H9 (cell line): Measurements from ENCODE around the gene LAIR2. TPM values are rescaled to one million over a fixed set of nuclear protein-coding genes. Genes with fewer than 3 reads are reported as not detected.

Experiments
- DNase-seq: peaks from one replicate; pipeline ENCODE4 v3.0.0-alpha.2; 2017
- H2AFZ ChIP-seq: one replicate; pipeline ENCODE4 v1.6.1; 2013; ENCODE audit warnings: mild to moderate bottlenecking, low read length, control low read depth, moderate library complexity
- H2AK5ac ChIP-seq: 2 replicates; pipeline ENCODE4 v1.6.1; 2013; ENCODE audit warnings: low read length, control low read depth, mixed read lengths; ENCODE audit not compliant: insufficient read length
- H2BK120ac ChIP-seq: one replicate; pipeline ENCODE4 v1.6.1; 2013; ENCODE audit warnings: low read depth, mild to moderate bottlenecking, low read length, control low read depth, inconsistent platforms; ENCODE audit not compliant: poor library complexity, severe bottlenecking
- H2BK12ac ChIP-seq: 2 replicates; pipeline ENCODE4 v1.6.1; 2013; ENCODE audit warnings: low read length, control low read depth, mixed read lengths, low read depth; ENCODE audit not compliant: insufficient read length
- H2BK15ac ChIP-seq: 2 replicates; pipeline ENCODE4 v1.6.1; 2013; ENCODE audit warnings: low read depth, low read length, control low read depth
- H2BK20ac ChIP-seq: one replicate; pipeline ENCODE4 v1.6.1; 2013; ENCODE audit warnings: low read depth, mild to moderate bottlenecking, low read length, control low read depth, inconsistent platforms; ENCODE audit not compliant: poor library complexity, severe bottlenecking
- H2BK5ac ChIP-seq: 2 replicates; pipeline ENCODE4 v1.6.1; 2013; ENCODE audit warnings: low read length, control low read depth, mixed read lengths; ENCODE audit not compliant: insufficient read length
- H3K14ac ChIP-seq: 2 replicates; pipeline ENCODE4 v1.6.1; 2013; ENCODE audit warnings: low read length, control low read depth; ENCODE audit not compliant: insufficient read depth
- H3K18ac ChIP-seq: 2 replicates; pipeline ENCODE4 v1.6.1; 2013; ENCODE audit warnings: low read depth, mild to moderate bottlenecking, mixed read lengths, low read length, control low read depth; ENCODE audit not compliant: insufficient read length
- H3K23ac ChIP-seq: 2 replicates; pipeline ENCODE4 v1.6.1; 2013; ENCODE audit warnings: low read length, control low read depth, mixed read lengths, low read depth; ENCODE audit not compliant: insufficient read length
- H3K23me2 ChIP-seq: 2 replicates; pipeline ENCODE4 v1.6.1; 2013; ENCODE audit warnings: low read depth, mild to moderate bottlenecking, mixed read lengths, low read length, control low read depth; ENCODE audit not compliant: insufficient read length, poor library complexity, severe bottlenecking
- H3K27ac ChIP-seq: 2 replicates; pipeline ENCODE4 v1.5.1; 2013; ENCODE audit warnings: low read length, control low read depth, mixed read lengths, low read depth; ENCODE audit not compliant: insufficient read length
- H3K27me3 ChIP-seq: 2 replicates; pipeline ENCODE4 v1.6.1; 2013; ENCODE audit warnings: low read length, control low read depth, inconsistent platforms; ENCODE audit not compliant: insufficient read depth
- H3K4ac ChIP-seq: 2 replicates; pipeline ENCODE4 v1.6.1; 2013; ENCODE audit warnings: low read depth, mild to moderate bottlenecking, control low read depth, inconsistent platforms, low read length, moderate library complexity
- H3K4me1 ChIP-seq: 2 replicates; pipeline ENCODE4 v1.6.1; 2013; ENCODE audit warnings: low read length, control low read depth, inconsistent platforms; ENCODE audit not compliant: insufficient read depth
- H3K4me2 ChIP-seq: 2 replicates; pipeline ENCODE4 v1.6.1; 2013; ENCODE audit warnings: low read length, control low read depth, mixed read lengths; ENCODE audit not compliant: insufficient read length, insufficient read depth
- H3K56ac ChIP-seq: 2 replicates; pipeline ENCODE4 v1.6.1; 2013; ENCODE audit warnings: low read depth, mild to moderate bottlenecking, mixed read lengths, low read length, control low read depth; ENCODE audit not compliant: insufficient read length
- H3K79me1 ChIP-seq: 2 replicates; pipeline ENCODE4 v1.6.1; 2013; ENCODE audit warnings: low read depth, mild to moderate bottlenecking, moderate library complexity, low read length, control low read depth, inconsistent platforms; ENCODE audit not compliant: insufficient read depth, poor library complexity, severe bottlenecking
- H3K79me2 ChIP-seq: 2 replicates; pipeline ENCODE4 v1.6.1; 2013; ENCODE audit warnings: low read length, control low read depth, inconsistent platforms; ENCODE audit not compliant: insufficient read depth
- H3K9ac ChIP-seq: 2 replicates; pipeline ENCODE4 v1.6.1; 2013; ENCODE audit warnings: low read length, control low read depth, mixed read lengths; ENCODE audit not compliant: insufficient read length; ENCODE audit errors: extremely low read depth
- H3K9me3 ChIP-seq: one replicate; pipeline ENCODE4 v1.6.1; 2013; ENCODE audit warnings: low read depth, low read length, inconsistent platforms; ENCODE audit not compliant: control insufficient read depth
- H3T11ph ChIP-seq: one replicate; pipeline ENCODE4 v1.6.1; 2013; ENCODE audit warnings: mild to moderate bottlenecking, low read length, control low read depth, inconsistent platforms
- H4K20me1 ChIP-seq: one replicate; pipeline ENCODE4 v1.6.1; 2013; ENCODE audit not compliant: control insufficient read depth, insufficient read length, insufficient read depth
- H4K5ac ChIP-seq: 2 replicates; pipeline ENCODE4 v1.6.1; 2013; ENCODE audit warnings: low read depth, mild to moderate bottlenecking, mixed read lengths, low read length, control low read depth; ENCODE audit not compliant: insufficient read length
- H4K8ac ChIP-seq: replicated peaks from 2 replicates; pipeline ENCODE4 v1.6.1; 2013; ENCODE audit warnings: low read length, control low read depth, mixed read lengths, low read depth; ENCODE audit not compliant: insufficient read length
- H4K91ac ChIP-seq: 2 replicates; pipeline ENCODE4 v1.6.1; 2013; ENCODE audit warnings: low read depth, mild to moderate bottlenecking, moderate library complexity, mixed read lengths, low read length, control low read depth; ENCODE audit not compliant: insufficient read length
- H3K27ac Mint-ChIP-seq, 3 experiments: 2 replicates in 2 of 3; 3 replicates in 1 of 3; pipeline ENCODE4 v1.8.0; 2020 to 2021; ENCODE audit warnings: mixed read lengths in 3 of 3, mild to moderate bottlenecking in 1 of 3, moderate library complexity in 1 of 3
- H3K27me3 Mint-ChIP-seq: 2 replicates; pipeline ENCODE4 v1.8.0; 2021; ENCODE audit warnings: low read depth, mild to moderate bottlenecking, moderate library complexity, mixed read lengths
- H3K36me3 Mint-ChIP-seq, 3 experiments: 2 replicates in 2 of 3; 3 replicates in 1 of 3; pipeline ENCODE4 v1.8.0; 2020 to 2021; ENCODE audit warnings: low read depth in 3 of 3, mixed read lengths in 3 of 3; ENCODE audit not compliant: insufficient read depth in 1 of 3
- H3K4me1 Mint-ChIP-seq, 2 experiments: 2 replicates each; pipeline ENCODE4 v1.8.0; 2020; ENCODE audit warnings: mixed read lengths in 2 of 2
- H3K4me3 Mint-ChIP-seq, 2 experiments: 2 replicates in 1 of 2; 3 replicates in 1 of 2; pipeline ENCODE4 v1.8.0; 2020 to 2021; ENCODE audit warnings: mild to moderate bottlenecking in 2 of 2, mixed read lengths in 2 of 2, moderate library complexity in 1 of 2
- H3K9me3 Mint-ChIP-seq, 2 experiments: 2 replicates in 1 of 2; 3 replicates in 1 of 2; pipeline ENCODE4 v1.8.0; 2020; ENCODE audit warnings: mild to moderate bottlenecking in 2 of 2, mixed read lengths in 2 of 2, moderate library complexity in 1 of 2
- WGBS: extraction: QIAGEN DNeasy Blood & Tissue Kit; methylation state at CpG from one replicate; pipeline ENCODE4 v1.1.7; 2013; ENCODE audit warnings: missing lambda C conversion rate, low lambda C conversion rate, mixed read lengths; ENCODE audit not compliant: insufficient read length; ENCODE audit errors: extremely low coverage; 5-methylcytosine and 5-hydroxymethylcytosine counted together
- total RNA-seq: library from RNA; stranded (reverse); gene quantifications from 2 replicates; pipeline ENCODE4 v1.2.1, GENCODE V29; 2021
- TF ChIP-seq, protein P1 (sequence below): fragments of 200-600 bp; sonication (generic); conservative IDR thresholded peaks from 3 replicates; pipeline ENCODE4 v1.8.0; 2021; ENCODE audit warnings: antibody characterized with exemption, mild to moderate bottlenecking

Gene LAIR2
- total RNA-seq, 1 experiment from 2014 or later = not detected

DNA sequence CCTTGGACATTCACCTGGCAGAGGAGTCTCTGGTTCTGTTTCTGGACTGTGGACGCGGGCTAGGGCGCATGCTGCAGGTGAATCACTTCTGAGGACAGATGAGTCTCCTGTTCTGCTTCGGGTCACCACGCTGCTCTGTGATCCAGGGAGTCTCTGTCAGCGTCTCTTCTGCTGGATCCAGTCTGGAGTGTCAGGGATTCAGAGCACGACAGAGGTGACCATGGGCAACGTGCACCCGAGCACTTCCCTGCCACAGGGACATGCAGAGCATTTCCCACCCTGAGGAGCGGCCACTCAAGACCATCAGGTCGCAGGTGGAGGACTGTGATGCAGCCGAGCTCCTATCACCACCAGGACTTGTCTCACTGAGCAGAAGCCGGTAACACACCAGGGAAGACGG is 46.6 kb downstream of the LAIR2 start:
- H3K4me1 Mint-ChIP-seq = no peaks in the 10 kb centered on the region
- TF ChIP-seq, protein P1, sequence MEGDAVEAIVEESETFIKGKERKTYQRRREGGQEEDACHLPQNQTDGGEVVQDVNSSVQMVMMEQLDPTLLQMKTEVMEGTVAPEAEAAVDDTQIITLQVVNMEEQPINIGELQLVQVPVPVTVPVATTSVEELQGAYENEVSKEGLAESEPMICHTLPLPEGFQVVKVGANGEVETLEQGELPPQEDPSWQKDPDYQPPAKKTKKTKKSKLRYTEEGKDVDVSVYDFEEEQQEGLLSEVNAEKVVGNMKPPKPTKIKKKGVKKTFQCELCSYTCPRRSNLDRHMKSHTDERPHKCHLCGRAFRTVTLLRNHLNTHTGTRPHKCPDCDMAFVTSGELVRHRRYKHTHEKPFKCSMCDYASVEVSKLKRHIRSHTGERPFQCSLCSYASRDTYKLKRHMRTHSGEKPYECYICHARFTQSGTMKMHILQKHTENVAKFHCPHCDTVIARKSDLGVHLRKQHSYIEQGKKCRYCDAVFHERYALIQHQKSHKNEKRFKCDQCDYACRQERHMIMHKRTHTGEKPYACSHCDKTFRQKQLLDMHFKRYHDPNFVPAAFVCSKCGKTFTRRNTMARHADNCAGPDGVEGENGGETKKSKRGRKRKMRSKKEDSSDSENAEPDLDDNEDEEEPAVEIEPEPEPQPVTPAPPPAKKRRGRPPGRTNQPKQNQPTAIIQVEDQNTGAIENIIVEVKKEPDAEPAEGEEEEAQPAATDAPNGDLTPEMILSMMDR = no peak
- no peaks in the 10 kb centered on the region for H3K23me2 ChIP-seq

More for the DNA sequence above, 46.6 kb downstream of the LAIR2 start:
- H2BK120ac ChIP-seq = no peak overlapping the region
- no peak overlapping the region for H3K14ac ChIP-seq
- H4K91ac ChIP-seq = no peak overlapping the region
- H3K27ac Mint-ChIP-seq = no peak overlapping the region
- H2BK15ac ChIP-seq = no peak overlapping the region
- H4K5ac ChIP-seq = no peak overlapping the region
- no peak overlapping the region for H3K4me3 Mint-ChIP-seq
- no peaks in the 10 kb centered on the region for H4K20me1 ChIP-seq
- peaks cover 72% of the 10 kb centered on the region for H3K9me3 ChIP-seq
- H3K9ac ChIP-seq = no peak overlapping the region
- H3K27me3 ChIP-seq = no peaks in the 10 kb centered on the region
- H3K23ac ChIP-seq = no peak overlapping the region
- no peak overlapping the region for H4K8ac ChIP-seq
- H2BK20ac ChIP-seq = no peak overlapping the region
- no peak overlapping the region for H2AK5ac ChIP-seq
- no peak overlapping the region for H2BK5ac ChIP-seq
- H3K27me3 Mint-ChIP-seq = peaks cover 5% of the 10 kb centered on the region
- WGBS = no CpG with 5 or more reads among the region's 14 CpGs
- peaks cover 6 to 33% (median 20%) of the 10 kb centered on the region in 3 experiments for H3K36me3 Mint-ChIP-seq
- H3K4ac ChIP-seq = no peak overlapping the region
- no peak overlapping the region for H3K18ac ChIP-seq
- DNase-seq = no peak
- no peak overlapping the region for H2BK12ac ChIP-seq
- no peak overlapping the region for H3K56ac ChIP-seq
- no peak overlapping the region for H3K4me2 ChIP-seq
- no peaks in the 10 kb centered on the region for H3K79me2 ChIP-seq
- H3K27ac ChIP-seq = no peak overlapping the region
- H3T11ph ChIP-seq = no peak overlapping the region
- no peaks in the 10 kb centered on the region for H3K79me1 ChIP-seq
- H2AFZ ChIP-seq = no peak overlapping the region
- H3K9me3 Mint-ChIP-seq = peaks cover 89 to 91% of the 10 kb centered on the region in 2 experiments
- H3K4me1 ChIP-seq = no peaks in the 10 kb centered on the region
